CD1c-positive myeloid dendritic cell (primary cell): ENCODE data around the gene AVEN.
"Not testable (repeated sequence)": the region's sequence is repeated elsewhere in the genome, so short reads cannot be mapped to it uniquely, and the experiment has no call there.

Source experiments
- DNase-seq: peaks from one replicate; pipeline ENCODE4 v3.0.0-alpha.2; 2016; ENCODE audit errors: extremely low spot score

AVEN gene

GRCh38 chr15:33852094-33852493 is 186.9 kb downstream of the AVEN start:
- no peak for DNase-seq

GRCh38 chr15:33851079-33851478 is 187.9 kb downstream of the AVEN start:
- DNase-seq: no peak

- DNase-seq: no peak
These were observed 191.0 kb downstream of the AVEN start for GRCh38 chr15:33848011-33848410.

GRCh38 chr15:33846862-33847261 is 192.1 kb downstream of the AVEN start:
- no peak for DNase-seq

GRCh38 chr15:33846142-33846541 is 192.9 kb downstream of the AVEN start:
- DNase-seq: no peak

GRCh38 chr15:33844597-33844996 is 194.4 kb downstream of the AVEN start:
- DNase-seq: no peak

GRCh38 chr15:33844186-33844585 is 194.8 kb downstream of the AVEN start:
- no peak for DNase-seq

- no peak for DNase-seq
These were observed 198.4 kb downstream of the AVEN start for GRCh38 chr15:33840615-33841014.

GRCh38 chr15:33839540-33839939 is 199.5 kb downstream of the AVEN start:
- DNase-seq: no peak

- no peak for DNase-seq
These were observed 201.7 kb downstream of the AVEN start for GRCh38 chr15:33837294-33837693.

- no peak for DNase-seq
These were observed 203.9 kb downstream of the AVEN start for GRCh38 chr15:33834892-33835743.

GRCh38 chr15:33831646-33832045 is 207.4 kb downstream of the AVEN start:
- no peak for DNase-seq

- DNase-seq: no peak
These were observed 208.7 kb downstream of the AVEN start for GRCh38 chr15:33830351-33830750.

GRCh38 chr15:33826201-33826600 is 212.8 kb downstream of the AVEN start:
- DNase-seq: no peak

- no peak for DNase-seq
These were observed 213.6 kb downstream of the AVEN start for GRCh38 chr15:33825453-33825852.

GRCh38 chr15:33823119-33823518 is 215.9 kb downstream of the AVEN start:
- DNase-seq: no peak

GRCh38 chr15:33822479-33822878 is 216.5 kb downstream of the AVEN start:
- DNase-seq: no peak

GRCh38 chr15:33819499-33819898 is 219.5 kb downstream of the AVEN start:
- DNase-seq: not testable (repeated sequence)
